ENCODE results near the gene HAGHL. TPM values are rescaled to one million over a fixed set of nuclear protein-coding genes. Genes with fewer than 3 reads are reported as not detected.
A peak's percentile ranks its signal among the peaks of the same experiment; 100 is the strongest.

Gene HAGHL
- total RNA-seq, 2 donors from 2014 or later, result 8.9 to 11.4 TPM

- Mint-ChIP-seq H3K4me3 (no peak overlapping the region), H3K36me3 (ENCODE audit: low read depth) (no peaks in the 10 kb centered on the region), H3K9me3 (no peaks in the 10 kb centered on the region), H3K27ac (no peak overlapping the region), H3K4me1 (no peaks in the 10 kb centered on the region), H3K27me3 (ENCODE audit: insufficient read depth) (peaks cover 94% of the 10 kb centered on the region)
- Histone ChIP-seq H3K27me3 (ENCODE audit: control insufficient read depth, insufficient read depth, low read length, poor library complexity, severe bottlenecking) (peaks cover 97% of the 10 kb centered on the region), H3K27ac (ENCODE audit: low read depth, low read length) (no peak overlapping the region), H3K9me3 (ENCODE audit: control insufficient read depth, low read length) (no peaks in the 10 kb centered on the region), H3K36me3 (ENCODE audit: control insufficient read depth, insufficient read depth, low read length) (no peaks in the 10 kb centered on the region), H3K9ac (ENCODE audit: extremely low read depth, low read length, poor library complexity, severe bottlenecking) (no peak overlapping the region), H3K4me1 (ENCODE audit: control insufficient read depth, insufficient read depth, low read length) (no peaks in the 10 kb centered on the region), H3K4me3 (ENCODE audit: low read length) (no peak overlapping the region)
- 74 to 79% methylated on average over 12 to 19 of the region's 19 CpGs for WGBS, 2 experiments (ENCODE audit: insufficient coverage in 1 of 2, insufficient read length in 1 of 2)
- no peak for DNase-seq
- no peak for TF ChIP-seq CTCF (conservative IDR thresholded peaks at IDR 0.05)
Observed at GRCh38 chr16:698911-699671, 27.8 kb upstream of the HAGHL start.

GRCh38 chr16:700684-701584 lies 26.0 kb upstream of the HAGHL start:
- H3K9me3 Mint-ChIP-seq, result no peaks in the 10 kb centered on the region

More at GRCh38 chr16:700684-701584, 26.0 kb upstream of the HAGHL start:
- Histone ChIP-seq H3K36me3 (ENCODE audit: control insufficient read depth, insufficient read depth, low read length) (no peaks in the 10 kb centered on the region), H3K9ac (ENCODE audit: extremely low read depth, low read length, poor library complexity, severe bottlenecking) (no peak overlapping the region), H3K4me1 (ENCODE audit: control insufficient read depth, insufficient read depth, low read length) (no peaks in the 10 kb centered on the region), H3K27me3 (ENCODE audit: control insufficient read depth, insufficient read depth, low read length, poor library complexity, severe bottlenecking) (peaks cover 90% of the 10 kb centered on the region), H3K4me3 (ENCODE audit: low read length) (no peak overlapping the region), H3K27ac (ENCODE audit: low read depth, low read length) (no peak overlapping the region), H3K9me3 (ENCODE audit: control insufficient read depth, low read length) (no peaks in the 10 kb centered on the region)
- Mint-ChIP-seq H3K36me3 (ENCODE audit: low read depth) (no peaks in the 10 kb centered on the region), H3K4me3 (no peak overlapping the region), H3K27me3 (ENCODE audit: insufficient read depth) (peaks cover 87% of the 10 kb centered on the region), H3K4me1 (no peaks in the 10 kb centered on the region), H3K27ac (no peak overlapping the region)
- DNase-seq, result peak; percentile 91
- WGBS, 2 experiments (ENCODE audit: insufficient coverage in 1 of 2, insufficient read length in 1 of 2), result 8 to 12% methylated on average over 27 to 76 of the region's 76 CpGs
- no peak for TF ChIP-seq CTCF (conservative IDR thresholded peaks at IDR 0.05)
